IMR-90 (cell line): Measurements from ENCODE around the gene NELL2. TPM values are rescaled to one million over a fixed set of nuclear protein-coding genes. Genes with fewer than 3 reads are reported as not detected.

ENCODE experiments used
- ATAC-seq: fragments of 200-7000 bp; cut with Tn5 transposase; 2 replicates; pipeline ENCODE4 v1.9.1; 2020; ENCODE audit warnings: low read depth, mild to moderate bottlenecking, moderate library complexity
- BruUV-seq: library from RNA; stranded (reverse); fragments of 400-500 nt; replicated peaks from 2 replicates; lab custom pipeline; 2021; lab: Mats Ljungman, UMichigan
- CTCF ChIA-PET: fragments of 300-600 bp; formaldehyde crosslinking; extraction: SDS; loops from one replicate; lab custom pipeline; 2021; ENCODE audit warnings: antibody characterized with exemption; lab: Yijun Ruan, JAX
- POLR2A ChIA-PET: fragments of 300-600 bp; sonication (Branson Sonifier 250); formaldehyde crosslinking; loops from one replicate; lab custom pipeline; 2022; ENCODE audit warnings: antibody characterized with exemption; ENCODE audit not compliant: unreplicated experiment; lab: Charles Lee
- DNase-seq: peaks from one replicate; pipeline ENCODE4 v3.0.0; 2013
- H2AFZ ChIP-seq: replicated peaks from 2 replicates; pipeline ENCODE3; 2013; ENCODE audit warnings: low read length, mild to moderate bottlenecking; ENCODE audit not compliant: poor library complexity
- H2AK5ac ChIP-seq: 2 replicates; pipeline ENCODE4 v1.6.1; 2013; ENCODE audit warnings: low read depth, low read length, inconsistent platforms
- H2AK9ac ChIP-seq: replicated peaks from 2 replicates; pipeline ENCODE3; 2013; ENCODE audit warnings: mild to moderate bottlenecking, low read depth, low read length, moderate library complexity; ENCODE audit not compliant: poor library complexity
- H2BK120ac ChIP-seq: 2 replicates; pipeline ENCODE4 v1.6.1; 2013; ENCODE audit warnings: low read depth, low read length, inconsistent platforms
- H2BK15ac ChIP-seq: 3 replicates; pipeline ENCODE4 v1.6.1; 2013; ENCODE audit warnings: low read depth, low read length, inconsistent platforms
- H2BK20ac ChIP-seq: 2 replicates; pipeline ENCODE4 v1.6.1; 2013; ENCODE audit warnings: low read depth, mild to moderate bottlenecking, inconsistent platforms, low read length, moderate library complexity
- H2BK5ac ChIP-seq: 2 replicates; pipeline ENCODE4 v1.6.1; 2013; ENCODE audit warnings: mild to moderate bottlenecking, low read depth, low read length, inconsistent platforms; ENCODE audit not compliant: poor library complexity, severe bottlenecking
- H3K14ac ChIP-seq: replicated peaks from 2 replicates; pipeline ENCODE4 v1.6.1; 2013; ENCODE audit warnings: low read depth, low read length, inconsistent platforms
- H3K18ac ChIP-seq: 2 replicates; pipeline ENCODE4 v1.6.1; 2013; ENCODE audit warnings: low read depth, low read length, control low read depth
- H3K23ac ChIP-seq: 2 replicates; pipeline ENCODE4 v1.6.1; 2013; ENCODE audit warnings: low read depth, low read length, inconsistent platforms
- H3K27ac ChIP-seq: 2 replicates; pipeline ENCODE4 v1.5.1; 2013; ENCODE audit warnings: mild to moderate bottlenecking, control low read depth, low read length; ENCODE audit not compliant: insufficient read depth
- H3K27me3 ChIP-seq: 2 replicates; pipeline ENCODE4 v1.6.1; 2013; ENCODE audit warnings: low read length; ENCODE audit not compliant: control insufficient read depth, insufficient read depth
- H3K36me3 ChIP-seq: 2 replicates; pipeline ENCODE4 v1.6.1; 2013; ENCODE audit warnings: low read length, mixed read lengths; ENCODE audit not compliant: control insufficient read depth, insufficient read depth
- H3K4ac ChIP-seq: 2 replicates; pipeline ENCODE4 v1.6.1; 2013; ENCODE audit warnings: low read depth, low read length, inconsistent platforms
- H3K4me1 ChIP-seq: 2 replicates; pipeline ENCODE4 v1.6.1; 2013; ENCODE audit warnings: low read length, mixed read lengths; ENCODE audit not compliant: control insufficient read depth, insufficient read depth
- H3K4me2 ChIP-seq: 2 replicates; pipeline ENCODE4 v1.6.1; 2013; ENCODE audit warnings: low read depth, mild to moderate bottlenecking, control low read depth, low read length, moderate library complexity
- H3K4me3 ChIP-seq: 2 replicates; pipeline ENCODE4 v1.5.1; 2013; ENCODE audit warnings: low read depth, mild to moderate bottlenecking, control low read depth, low read length, moderate library complexity; ENCODE audit not compliant: insufficient read depth
- H3K56ac ChIP-seq: 2 replicates; pipeline ENCODE4 v1.6.1; 2013; ENCODE audit warnings: low read length, inconsistent platforms; ENCODE audit not compliant: insufficient read depth; ENCODE audit errors: extremely low read depth
- H3K79me1 ChIP-seq, 2 experiments: 2 replicates each; pipeline ENCODE4 v1.6.1; 2013; ENCODE audit warnings: low read length in 2 of 2, inconsistent platforms in 1 of 2, low read depth in 1 of 2
- H3K9ac ChIP-seq: 2 replicates; pipeline ENCODE4 v1.6.1; 2013; ENCODE audit warnings: low read depth, low read length, control low read depth
- H3K9me1 ChIP-seq: 2 replicates; pipeline ENCODE4 v1.6.1; 2013; ENCODE audit warnings: low read length, inconsistent platforms; ENCODE audit not compliant: insufficient read depth
- H3K9me3 ChIP-seq: 2 replicates; pipeline ENCODE4 v1.6.1; 2013; ENCODE audit warnings: low read length; ENCODE audit not compliant: control insufficient read depth, insufficient read depth
- H4K20me1 ChIP-seq: 2 replicates; pipeline ENCODE4 v1.6.1; 2013; ENCODE audit warnings: low read length, inconsistent platforms; ENCODE audit not compliant: insufficient read depth
- H4K5ac ChIP-seq: 2 replicates; pipeline ENCODE4 v1.6.1; 2013; ENCODE audit warnings: mild to moderate bottlenecking, low read depth, low read length, control low read depth
- H4K8ac ChIP-seq, 2 experiments: 2 replicates each; pipeline ENCODE4 v1.6.1; 2013; ENCODE audit warnings: low read depth in 2 of 2, low read length in 2 of 2, control low read depth in 1 of 2, inconsistent platforms in 1 of 2
- H4K91ac ChIP-seq: 2 replicates; pipeline ENCODE4 v1.6.1; 2013; ENCODE audit warnings: low read depth, low read length, inconsistent platforms; ENCODE audit not compliant: insufficient read depth
- CEBPB ChIP-seq: IDR thresholded peaks from 2 replicates; pipeline ENCODE4 v1.6.1; 2012; ENCODE audit warnings: low read depth, low read length, improper control_type of control experiment
- ELK1 ChIP-seq: fragments of 150-350 bp; IDR thresholded peaks from 2 replicates; pipeline ENCODE4 v1.6.1; 2016; ENCODE audit warnings: low read depth, mild to moderate bottlenecking, low read length, moderate library complexity, borderline replicate concordance
- MAFK ChIP-seq: IDR thresholded peaks from 2 replicates; pipeline ENCODE4 v1.6.1; 2012; ENCODE audit warnings: low read depth, low read length, improper control_type of control experiment
- MAZ ChIP-seq: IDR thresholded peaks from 2 replicates; pipeline ENCODE4 v1.6.1; 2012; ENCODE audit warnings: low read depth, mild to moderate bottlenecking, low read length, improper control_type of control experiment, moderate library complexity, borderline replicate concordance
- MXI1 ChIP-seq: IDR thresholded peaks from 2 replicates; pipeline ENCODE4 v1.6.1; 2012; ENCODE audit warnings: low read depth, mild to moderate bottlenecking, low read length, moderate library complexity, borderline replicate concordance
- WGBS, 2 experiments: methylation state at CpG; one replicate each; pipeline versions ENCODE4 v1.1.5 to v1.1.7; 2013; ENCODE audit warnings: missing lambda C conversion rate in 2 of 2; ENCODE audit not compliant: insufficient read length in 1 of 2; ENCODE audit errors: extremely low coverage in 2 of 2; 5-methylcytosine and 5-hydroxymethylcytosine counted together
- dilution Hi-C: fragments of 300-500 bp; cut with HindIII; formaldehyde crosslinking; loops from one replicate; pipeline ENCODE4 v1.14.3; 2018; ENCODE audit warnings: low sequenced_read_pairs; ENCODE audit not compliant: unreplicated experiment
- in situ Hi-C: fragments of 300-500 bp; cut with MboI; formaldehyde crosslinking; loops from 3 replicates; pipeline ENCODE4 v1.14.3; 2019; ENCODE audit warnings: low sequenced_read_pairs, inconsistent platforms, mixed read lengths
- intact Hi-C: fragments of 100-400 bp; cut with micrococcal nuclease; formaldehyde crosslinking; loops from 2 replicates; pipeline ENCODE4 v1.10.0; 2022
- polyA plus RNA-seq, 3 experiments: library from polyadenylated mRNA; depleted of rRNA; stranded (reverse); fragments of >200 nt; gene quantifications; 2 replicates each; pipeline ENCODE4 v1.2.3, GENCODE V29; 2012; ENCODE audit warnings: low replicate concordance in 1 of 3
- total RNA-seq: library from RNA; depleted of rRNA; stranded (reverse); fragments of >200 nt; gene quantifications from 2 replicates; pipeline ENCODE4 v1.2.3, GENCODE V29; 2012

NELL2 gene
- total and polyA plus RNA-seq, 2 of the 4 experiments (the other 2 are of a cell fraction): 0.18 to 0.26 TPM

DNA sequence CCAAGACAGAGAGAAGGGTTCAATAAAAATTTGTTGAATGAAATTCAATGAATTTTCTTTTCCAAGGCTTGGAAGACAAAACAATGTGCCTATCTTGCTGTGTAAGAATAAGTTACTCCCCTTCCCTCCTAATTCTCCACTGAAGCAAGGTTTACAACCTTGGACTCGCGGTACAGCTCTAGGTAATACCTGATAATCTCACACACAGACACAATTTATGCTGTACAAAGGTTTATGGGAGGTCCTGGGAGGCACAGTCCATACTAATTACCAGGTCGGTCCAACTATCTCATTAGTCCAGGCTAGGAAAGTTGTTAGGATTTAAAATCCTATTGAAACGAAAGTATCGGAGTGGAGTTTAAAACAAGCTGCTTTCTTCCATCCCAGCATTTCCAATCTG, 42.6 kb downstream of the NELL2 start:
- no peak overlapping the region for H4K91ac ChIP-seq
- H3K27ac ChIP-seq: no peak overlapping the region
- no peak overlapping the region for H3K4me3 ChIP-seq
- H2BK120ac ChIP-seq: no peak overlapping the region
- H3K9ac ChIP-seq: no peak overlapping the region
- no peak overlapping the region for H2BK5ac ChIP-seq
- WGBS, 2 experiments: no CpG with 5 or more reads among the region's 5 CpGs
- no peak overlapping the region for H4K5ac ChIP-seq
- intact Hi-C loops (no loop called here), in situ Hi-C loops (no loop called here), dilution Hi-C loops (no loop called here)
- H3K56ac ChIP-seq: no peak overlapping the region
- no peak overlapping the region for H4K8ac ChIP-seq
- H2BK20ac ChIP-seq: no peak overlapping the region
- no peaks in the 10 kb centered on the region for H3K27me3 ChIP-seq
- H2AFZ ChIP-seq: no peak overlapping the region
- CTCF ChIA-PET: no interaction called here
- no peak overlapping the region for H3K23ac ChIP-seq
- POLR2A ChIA-PET: no interaction called here
- H3K36me3 ChIP-seq: no peaks in the 10 kb centered on the region
- no peak overlapping the region for H2BK15ac ChIP-seq
- TF ChIP-seq MAFK (no peak), MAZ (no peak), CEBPB (no peak), MXI1 (no peak), ELK1 (no peak)
- no peak overlapping the region for H3K14ac ChIP-seq
- H3K4me2 ChIP-seq: no peak overlapping the region
- no peaks in the 10 kb centered on the region for H3K9me3 ChIP-seq
- H2AK5ac ChIP-seq: no peak overlapping the region
- H3K9me1 ChIP-seq: no peaks in the 10 kb centered on the region
- no peak for ATAC-seq
- no peaks in the 10 kb centered on the region for H3K4me1 ChIP-seq
- no peak for DNase-seq
- no peak overlapping the region for H3K4ac ChIP-seq
- no peak overlapping the region for H2AK9ac ChIP-seq
- BruUV-seq: no TSS peak
- no peaks in the 10 kb centered on the region for H4K20me1 ChIP-seq
- H3K79me1 ChIP-seq: no peaks in the 10 kb centered on the region
- H3K18ac ChIP-seq: no peak overlapping the region
